ENCODE data around the gene SLC1A1.
A peak's percentile ranks its signal among the peaks of the same experiment; 100 is the strongest.

SLC1A1 gene

DNA sequence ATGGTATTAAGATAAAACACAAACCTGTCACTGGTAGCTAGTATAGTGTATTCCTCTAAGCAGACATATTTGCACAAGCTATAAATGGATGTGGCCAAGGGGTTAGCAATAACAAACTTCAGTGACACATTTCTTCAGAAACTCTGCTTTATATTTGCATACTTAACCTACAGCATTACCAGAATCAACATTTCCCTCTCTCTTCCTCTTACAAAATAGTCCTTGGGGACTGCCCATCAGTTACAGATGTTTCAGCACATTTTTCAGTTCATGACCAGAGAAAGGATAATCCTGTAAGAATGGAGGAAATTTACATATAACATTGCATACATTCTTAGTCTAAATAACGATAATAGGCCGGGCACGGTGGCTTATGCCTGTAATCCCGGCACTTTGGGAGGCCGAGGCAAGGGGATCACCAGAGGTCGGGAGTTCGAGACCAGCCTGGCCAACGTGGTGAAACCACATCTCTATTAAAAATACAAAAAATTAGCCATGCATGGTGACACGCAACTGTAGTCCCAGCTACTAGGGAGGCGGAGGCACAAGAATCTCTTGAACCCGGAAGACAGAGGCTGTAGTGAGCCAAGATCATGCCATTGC, 25.3 kb upstream of the SLC1A1 start:
- H3K27ac ChIP-seq = no peak overlapping the region
- no peak for DNase-seq
- H3K27me3 ChIP-seq (replicated peaks) = no peaks in the 10 kb centered on the region
- H3K36me3 ChIP-seq (replicated peaks) = no peaks in the 10 kb centered on the region
- TF ChIP-seq, protein P1, sequence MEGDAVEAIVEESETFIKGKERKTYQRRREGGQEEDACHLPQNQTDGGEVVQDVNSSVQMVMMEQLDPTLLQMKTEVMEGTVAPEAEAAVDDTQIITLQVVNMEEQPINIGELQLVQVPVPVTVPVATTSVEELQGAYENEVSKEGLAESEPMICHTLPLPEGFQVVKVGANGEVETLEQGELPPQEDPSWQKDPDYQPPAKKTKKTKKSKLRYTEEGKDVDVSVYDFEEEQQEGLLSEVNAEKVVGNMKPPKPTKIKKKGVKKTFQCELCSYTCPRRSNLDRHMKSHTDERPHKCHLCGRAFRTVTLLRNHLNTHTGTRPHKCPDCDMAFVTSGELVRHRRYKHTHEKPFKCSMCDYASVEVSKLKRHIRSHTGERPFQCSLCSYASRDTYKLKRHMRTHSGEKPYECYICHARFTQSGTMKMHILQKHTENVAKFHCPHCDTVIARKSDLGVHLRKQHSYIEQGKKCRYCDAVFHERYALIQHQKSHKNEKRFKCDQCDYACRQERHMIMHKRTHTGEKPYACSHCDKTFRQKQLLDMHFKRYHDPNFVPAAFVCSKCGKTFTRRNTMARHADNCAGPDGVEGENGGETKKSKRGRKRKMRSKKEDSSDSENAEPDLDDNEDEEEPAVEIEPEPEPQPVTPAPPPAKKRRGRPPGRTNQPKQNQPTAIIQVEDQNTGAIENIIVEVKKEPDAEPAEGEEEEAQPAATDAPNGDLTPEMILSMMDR (IDR thresholded peaks at IDR 0.05; ENCODE audit: low read depth, low read length, missing control alignments) = no peak
- no peak overlapping the region for H3K4me3 ChIP-seq (ENCODE audit: low read depth, low read length)
- in situ Hi-C loops (cut with HindIII; ENCODE audit: low pct_ligation_motif_present, low sequenced_read_pairs) = no loop called here

DNA sequence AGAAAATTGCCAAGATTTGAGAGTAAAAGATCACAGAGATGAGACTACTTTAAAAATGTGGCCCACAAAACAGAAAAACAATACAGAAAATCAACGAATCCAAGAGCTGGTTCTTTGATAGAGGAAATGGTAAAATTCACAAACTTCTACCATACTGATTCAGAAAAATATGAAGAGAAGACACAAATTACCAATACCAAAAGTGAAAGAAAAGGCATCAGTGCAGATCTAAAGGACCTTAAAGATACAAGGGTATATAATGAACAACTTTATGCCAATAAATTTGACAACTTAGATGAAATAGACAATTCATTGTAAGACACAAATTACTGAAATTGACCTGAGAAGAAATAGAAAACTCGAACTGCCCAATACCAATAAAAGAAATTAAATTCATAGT, 24.4 kb upstream of the SLC1A1 start:
- Histone ChIP-seq H3K36me3 (replicated peaks) (no peaks in the 10 kb centered on the region), H3K4me3 (ENCODE audit: low read depth, low read length) (no peak overlapping the region), H3K27ac (no peak overlapping the region), H3K27me3 (replicated peaks) (no peaks in the 10 kb centered on the region)
- TF ChIP-seq, protein P1 (IDR thresholded peaks at IDR 0.05; ENCODE audit: low read depth, low read length, missing control alignments) = no peak
- in situ Hi-C loops (cut with HindIII; ENCODE audit: low pct_ligation_motif_present, low sequenced_read_pairs) = no loop called here
- DNase-seq = no peak

DNA sequence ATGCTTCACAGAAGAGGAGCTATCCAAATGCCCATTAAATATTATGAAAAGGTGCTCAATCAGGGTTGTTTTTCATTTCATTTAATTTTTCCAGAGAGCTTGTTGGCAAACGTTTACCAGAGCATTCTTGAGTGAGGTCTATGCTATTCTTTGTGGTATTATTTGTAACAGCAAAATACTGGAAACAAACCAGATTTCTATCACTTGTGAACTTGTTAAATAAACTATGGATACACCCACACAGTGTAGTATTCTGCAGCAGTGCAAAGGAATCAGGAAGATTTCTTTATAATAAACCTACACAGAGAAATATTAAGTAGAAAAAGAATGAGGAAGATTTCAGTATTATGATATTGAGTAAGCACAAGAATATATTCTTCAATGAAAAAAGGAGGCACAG, 15.0 kb upstream of the SLC1A1 start:
- TF ChIP-seq, protein P1 (IDR thresholded peaks at IDR 0.05; ENCODE audit: low read depth, low read length, missing control alignments) = no peak
- H3K27ac ChIP-seq = no peak overlapping the region
- no peak overlapping the region for H3K4me3 ChIP-seq (ENCODE audit: low read depth, low read length)
- no peaks in the 10 kb centered on the region for H3K27me3 ChIP-seq (replicated peaks)
- DNase-seq = no peak
- in situ Hi-C loops (cut with HindIII; ENCODE audit: low pct_ligation_motif_present, low sequenced_read_pairs) = no loop called here
- no peaks in the 10 kb centered on the region for H3K36me3 ChIP-seq (replicated peaks)

DNA sequence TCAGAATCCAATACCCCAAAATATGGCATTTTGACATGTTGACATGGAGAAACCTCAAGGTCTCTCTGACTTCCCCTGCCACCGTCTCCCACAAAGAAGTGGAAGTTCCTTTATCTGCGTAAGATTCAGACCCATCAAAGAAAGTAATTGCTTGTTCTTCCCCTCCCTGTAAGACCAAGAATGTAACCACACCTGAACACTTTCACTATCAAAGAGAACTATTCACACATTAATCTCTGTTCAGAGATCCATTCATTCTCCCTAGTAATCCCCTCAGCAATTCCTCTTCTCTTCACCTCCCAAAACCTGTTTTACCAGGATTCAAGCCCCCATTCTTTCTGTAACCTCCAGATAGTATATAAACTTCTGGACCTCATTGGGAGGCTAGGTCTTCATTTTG, 4.1 kb upstream of the SLC1A1 start:
- in situ Hi-C loops (cut with HindIII; ENCODE audit: low pct_ligation_motif_present, low sequenced_read_pairs) = no loop called here
- Histone ChIP-seq H3K27ac (no peak overlapping the region), H3K4me3 (ENCODE audit: low read depth, low read length) (no peak overlapping the region), H3K36me3 (replicated peaks) (no peaks in the 10 kb centered on the region), H3K27me3 (replicated peaks) (no peaks in the 10 kb centered on the region)
- TF ChIP-seq, protein P1 (IDR thresholded peaks at IDR 0.05; ENCODE audit: low read depth, low read length, missing control alignments) = no peak
- no peak for DNase-seq

DNA sequence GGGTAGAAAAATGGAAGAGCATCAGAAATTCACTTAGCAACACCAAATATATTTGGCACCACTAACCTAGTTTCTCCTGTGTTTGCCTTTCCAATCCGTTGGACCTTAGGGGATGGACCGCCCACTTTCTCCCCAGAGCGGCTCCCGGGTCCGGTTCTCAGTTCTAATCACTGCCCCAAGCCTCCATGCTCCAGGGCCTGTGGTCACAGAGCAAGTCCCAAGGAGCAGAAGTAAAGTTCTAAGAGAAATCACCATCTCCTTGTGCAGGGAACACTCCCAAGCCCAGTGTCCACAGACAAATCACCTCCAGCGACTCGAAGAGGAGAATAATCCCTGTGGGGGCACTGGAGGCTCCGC, 728 bp upstream of the SLC1A1 start:
- TF ChIP-seq, protein P1 (IDR thresholded peaks at IDR 0.05; ENCODE audit: low read depth, low read length, missing control alignments) = no peak

More for the DNA sequence above, 728 bp upstream of the SLC1A1 start:
- Histone ChIP-seq H3K27ac (no peak overlapping the region), H3K4me3 (ENCODE audit: low read depth, low read length) (peak overlapping the region; percentile 68), H3K27me3 (replicated peaks) (no peaks in the 10 kb centered on the region), H3K36me3 (replicated peaks) (no peaks in the 10 kb centered on the region)
- in situ Hi-C loops (cut with HindIII; ENCODE audit: low pct_ligation_motif_present, low sequenced_read_pairs) = no loop called here
- no peak for DNase-seq
